Esophagus squamous epithelium (tissue), 5 donors: Measurements from ENCODE around the gene PPFIA2. TPM values are rescaled to one million over a fixed set of nuclear protein-coding genes. Genes with fewer than 3 reads are reported as not detected.

Experiments
- DNase-seq: peaks from one replicate; lab custom pipeline; 2025; lab: John Stamatoyannopoulos, UW
- H3K27ac ChIP-seq, 4 donors: fragments of 200-600 bp; sonication (generic); one replicate each; pipeline ENCODE4 v1.5.1; 2016 to 2019; ENCODE audit warnings: mild to moderate bottlenecking in 1 of 4
- H3K27me3 ChIP-seq, 4 donors: fragments of 200-600 bp; sonication (generic); 1 replicate in 3 of 4; 2 replicates in 1 of 4; pipeline versions ENCODE4 v1.5.1 to v1.6.0; 2017 to 2021; ENCODE audit warnings: antibody characterized with exemption in 1 of 4
- H3K36me3 ChIP-seq, 3 donors: fragments of 200-600 bp; sonication (generic); one replicate each; pipeline ENCODE4 v1.5.1; 2016 to 2019
- H3K4me1 ChIP-seq, 3 donors: fragments of 200-600 bp; sonication (generic); one replicate each; pipeline ENCODE4 v1.5.1; 2017 to 2019
- H3K4me3 ChIP-seq, 4 donors: fragments of 200-600 bp; sonication (generic); 1 replicate in 3 of 4; 2 replicates in 1 of 4; pipeline ENCODE4 v1.5.1; 2016 to 2019; ENCODE audit warnings: mild to moderate bottlenecking in 2 of 4, moderate library complexity in 1 of 4
- H3K9me3 ChIP-seq, 3 donors: fragments of 200-600 bp; sonication (generic); one replicate each; pipeline ENCODE4 v1.5.1; 2016 to 2019
- CTCF ChIP-seq, 6 experiments: fragments of 450-650 bp in 4 of 6; fragments of 200-600 bp in 2 of 6; sonication (generic) in 2 of 6; IDR thresholded peaks; one replicate each; pipeline ENCODE4 v1.5.1; 2016 to 2019; ENCODE audit warnings: antibody characterized with exemption in 6 of 6, mild to moderate bottlenecking in 4 of 6, moderate library complexity in 4 of 6
- POLR2A ChIP-seq, 4 donors: fragments of 450-650 bp; IDR thresholded peaks; one replicate each; pipeline ENCODE4 v1.6.1; 2017; ENCODE audit warnings: antibody characterized with exemption in 4 of 4, mild to moderate bottlenecking in 4 of 4, moderate library complexity in 3 of 4
- WGBS, 2 donors: methylation state at CpG; one replicate each; pipeline ENCODE4 v1.1.5; 2018; 5-methylcytosine and 5-hydroxymethylcytosine counted together
- intact Hi-C: fragments of 100-400 bp; cut with DNase I; formaldehyde crosslinking; loops from one replicate; pipeline ENCODE4 v1.15.0; 2022
- total RNA-seq, 4 donors: library from RNA; depleted of rRNA; stranded (reverse); fragments of >200 nt; gene quantifications; one replicate each; pipeline ENCODE4 v1.1.0, GENCODE V29; 2016
- donor health status: DM: yes; HTN: yes; CAD: no.

PPFIA2 gene
- total RNA-seq, 4 donors from 2014 or later, result 0.31 to 2.3 (median 0.55) TPM

DNA sequence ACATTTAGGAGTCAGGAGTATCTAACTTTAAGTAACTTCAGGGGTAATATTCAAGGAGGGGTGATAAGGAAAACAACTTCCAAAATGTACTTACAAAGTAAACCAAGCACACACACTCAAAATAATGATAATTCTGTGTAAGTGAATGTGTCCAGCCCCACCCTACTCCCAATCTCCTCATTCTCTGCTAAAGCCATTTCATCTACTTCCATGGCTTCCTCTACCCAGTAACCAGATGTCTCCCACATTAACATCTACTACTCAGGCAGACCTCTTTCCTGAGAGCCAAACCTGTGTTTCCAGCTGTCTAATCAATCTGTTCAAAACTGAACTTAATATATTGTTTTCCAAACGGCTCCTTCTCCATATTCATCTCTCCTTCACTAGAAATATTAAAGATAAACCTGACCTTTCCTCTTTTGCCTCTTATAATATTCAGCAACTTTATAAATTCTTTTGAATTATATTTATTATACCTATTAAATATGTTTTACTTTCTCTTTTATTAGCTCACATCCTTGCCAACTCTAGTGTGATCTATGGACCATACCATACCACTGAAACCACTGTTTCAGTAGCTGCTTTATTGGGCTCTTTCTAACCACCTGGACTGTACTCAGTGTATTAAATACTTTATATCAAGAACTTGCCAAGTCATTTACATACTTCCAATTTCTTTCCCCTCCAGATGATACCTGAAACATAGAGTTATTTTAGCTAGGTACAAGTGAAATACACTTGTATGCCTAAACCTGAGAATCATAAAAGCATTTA, 170.7 kb downstream of the PPFIA2 start:
- intact Hi-C loops, result no loop called here
- Histone ChIP-seq H3K27me3 (no peaks in the 10 kb centered on the region), H3K4me3 (no peak overlapping the region), H3K27ac (no peak overlapping the region), H3K9me3 (peaks cover 0 to 11% (median 0%) of the 10 kb centered on the region in 3 donors), H3K36me3 (no peaks in the 10 kb centered on the region), H3K4me1 (no peaks in the 10 kb centered on the region)
- WGBS, 2 donors, result 49 to 50% methylated on average over 1 of the region's 1 CpG
- no peak for DNase-seq
- no peak for TF ChIP-seq CTCF (IDR thresholded peaks at IDR 0.05)
- TF ChIP-seq POLR2A (IDR thresholded peaks at IDR 0.05), result no peak

GRCh38 chr12:81585787-81586186, 173.4 kb downstream of the PPFIA2 start:
- TF ChIP-seq CTCF (IDR thresholded peaks at IDR 0.05) (no peak), POLR2A (IDR thresholded peaks at IDR 0.05) (no peak)
- Histone ChIP-seq H3K27me3 (no peaks in the 10 kb centered on the region), H3K4me1 (no peaks in the 10 kb centered on the region), H3K36me3 (no peaks in the 10 kb centered on the region), H3K9me3 (peaks cover 0 to 5% (median 0%) of the 10 kb centered on the region in 3 donors), H3K4me3 (no peak overlapping the region), H3K27ac (no peak overlapping the region)
- DNase-seq, result no peak
- 35 to 44% methylated on average over 1 of the region's 1 CpG for WGBS, 2 donors
- intact Hi-C loops, result no loop called here

GRCh38 chr12:81573228-81573627, 185.9 kb downstream of the PPFIA2 start:
- Histone ChIP-seq H3K27ac (no peak overlapping the region), H3K4me3 (no peak overlapping the region), H3K27me3 (no peaks in the 10 kb centered on the region), H3K9me3 (no peaks in the 10 kb centered on the region), H3K36me3 (no peaks in the 10 kb centered on the region), H3K4me1 (no peaks in the 10 kb centered on the region)
- intact Hi-C loops, result no loop called here
- no peak for DNase-seq
- TF ChIP-seq POLR2A (IDR thresholded peaks at IDR 0.05) (no peak), CTCF (IDR thresholded peaks at IDR 0.05) (no peak)
- WGBS, 2 donors, result 54 to 63% methylated on average over 3 of the region's 3 CpGs

- H3K9me3 ChIP-seq, result no peaks in the 10 kb centered on the region
- 18 to 38% methylated on average over 1 of the region's 1 CpG for WGBS, 2 donors
- no peak overlapping the region for H3K27ac ChIP-seq
Observed at GRCh38 chr12:81572411-81572810, 186.7 kb downstream of the PPFIA2 start.

More at GRCh38 chr12:81572411-81572810, 186.7 kb downstream of the PPFIA2 start:
- intact Hi-C loops, result no loop called here
- no peaks in the 10 kb centered on the region for H3K27me3 ChIP-seq
- no peaks in the 10 kb centered on the region for H3K4me1 ChIP-seq
- TF ChIP-seq POLR2A (IDR thresholded peaks at IDR 0.05) (no peak), CTCF (IDR thresholded peaks at IDR 0.05) (no peak)
- no peak overlapping the region for H3K4me3 ChIP-seq
- DNase-seq, result no peak
- H3K36me3 ChIP-seq, result no peaks in the 10 kb centered on the region
